Neuronal stem cell (in vitro differentiated cells): ENCODE results near the gene PLET1.

Experiments
- DNase-seq: peaks from one replicate; pipeline ENCODE4 v3.0.0-alpha.2; 2013; ENCODE audit warnings: low spot score
- H2AFZ ChIP-seq: one replicate; pipeline ENCODE4 v1.6.1; 2013; ENCODE audit warnings: mild to moderate bottlenecking, low read length, inconsistent platforms
- H2AK5ac ChIP-seq: 2 replicates; pipeline ENCODE4 v1.6.1; 2013; ENCODE audit warnings: low read depth, mild to moderate bottlenecking, inconsistent platforms, low read length, moderate library complexity, mixed read lengths
- H2BK120ac ChIP-seq: 2 replicates; pipeline ENCODE4 v1.6.1; 2013; ENCODE audit warnings: low read depth, mild to moderate bottlenecking, inconsistent platforms, low read length, moderate library complexity, mixed read lengths
- H2BK12ac ChIP-seq: one replicate; pipeline ENCODE4 v1.6.1; 2013; ENCODE audit warnings: low read length, inconsistent platforms
- H2BK15ac ChIP-seq: 2 replicates; pipeline ENCODE4 v1.6.1; 2013; ENCODE audit warnings: mild to moderate bottlenecking, low read length, inconsistent platforms, mixed read lengths
- H2BK5ac ChIP-seq: one replicate; pipeline ENCODE4 v1.6.1; 2013; ENCODE audit warnings: inconsistent platforms, mild to moderate bottlenecking, low read length, moderate library complexity
- H3K14ac ChIP-seq: one replicate; pipeline ENCODE4 v1.6.1; 2013; ENCODE audit warnings: low read length, inconsistent platforms
- H3K18ac ChIP-seq: 2 replicates; pipeline ENCODE4 v1.6.1; 2013; ENCODE audit warnings: low read length, inconsistent platforms
- H3K23ac ChIP-seq: 2 replicates; pipeline ENCODE4 v1.6.1; 2013; ENCODE audit warnings: low read depth, mild to moderate bottlenecking, mixed read lengths, low read length, inconsistent platforms; ENCODE audit not compliant: poor library complexity
- H3K27ac ChIP-seq: replicated peaks from 3 replicates; pipeline ENCODE4 v1.5.1; 2013; ENCODE audit warnings: low read length, inconsistent platforms
- H3K27me3 ChIP-seq, 3 experiments: 2 replicates each; pipeline ENCODE4 v1.6.1; 2013; ENCODE audit warnings: low read length in 3 of 3, mild to moderate bottlenecking in 2 of 3, inconsistent platforms in 1 of 3, low read depth in 1 of 3, mixed read lengths in 1 of 3, moderate library complexity in 1 of 3; ENCODE audit not compliant: control insufficient read depth in 3 of 3, insufficient read depth in 3 of 3
- H3K36me3 ChIP-seq, 2 donors: replicated peaks in 1 of 2; 2 replicates each; pipeline ENCODE4 v1.6.1; 2013; ENCODE audit warnings: low read length in 2 of 2; ENCODE audit not compliant: control insufficient read depth in 2 of 2, insufficient read depth in 2 of 2
- H3K4ac ChIP-seq: 2 replicates; pipeline ENCODE4 v1.6.1; 2013; ENCODE audit warnings: inconsistent platforms, mild to moderate bottlenecking, low read length, moderate library complexity
- H3K4me1 ChIP-seq, 2 donors: 1 replicate in 1 of 2; 2 replicates in 1 of 2; pipeline ENCODE4 v1.6.1; 2013; ENCODE audit warnings: low read length in 2 of 2, low read depth in 1 of 2; ENCODE audit not compliant: control insufficient read depth in 2 of 2, insufficient read depth in 1 of 2
- H3K4me2 ChIP-seq: one replicate; pipeline ENCODE4 v1.6.1; 2013; ENCODE audit warnings: mild to moderate bottlenecking, low read length, inconsistent platforms; ENCODE audit not compliant: insufficient read depth, poor library complexity, severe bottlenecking
- H3K4me3 ChIP-seq, 2 donors: 2 replicates each; pipeline ENCODE4 v1.5.1; 2013; ENCODE audit warnings: low read length in 2 of 2, mild to moderate bottlenecking in 2 of 2, inconsistent platforms in 1 of 2, moderate library complexity in 1 of 2
- H3K79me1 ChIP-seq: one replicate; pipeline ENCODE4 v1.6.1; 2013; ENCODE audit warnings: low read depth, mild to moderate bottlenecking, inconsistent platforms, low read length, moderate library complexity
- H3K9ac ChIP-seq: one replicate; pipeline ENCODE4 v1.6.1; 2013; ENCODE audit warnings: mild to moderate bottlenecking, low read depth, low read length, inconsistent platforms; ENCODE audit not compliant: poor library complexity
- H3K9me3 ChIP-seq, 2 donors: replicated peaks in 1 of 2; 2 replicates each; pipeline versions ENCODE3 to v1.6.1; 2013; ENCODE audit warnings: low read length in 2 of 2, mild to moderate bottlenecking in 2 of 2, inconsistent platforms in 1 of 2, low read depth in 1 of 2, mixed read lengths in 1 of 2, moderate library complexity in 1 of 2; ENCODE audit not compliant: control insufficient read depth in 2 of 2, insufficient read depth in 1 of 2
- H4K8ac ChIP-seq: one replicate; pipeline ENCODE4 v1.6.1; 2013; ENCODE audit warnings: low read depth, mild to moderate bottlenecking, inconsistent platforms, low read length, moderate library complexity
- H4K91ac ChIP-seq: one replicate; pipeline ENCODE4 v1.6.1; 2013; ENCODE audit warnings: low read length, low read depth, mild to moderate bottlenecking, inconsistent platforms; ENCODE audit not compliant: poor library complexity
- WGBS, 2 donors: extraction: QIAGEN DNeasy Blood & Tissue Kit; methylation state at CpG; one replicate each; pipeline ENCODE4 v1.1.7; 2013; ENCODE audit warnings: missing lambda C conversion rate in 2 of 2, mixed read lengths in 1 of 2; ENCODE audit not compliant: insufficient read length in 2 of 2, insufficient replicate concordance in 1 of 2; ENCODE audit errors: extremely low coverage in 2 of 2; 5-methylcytosine and 5-hydroxymethylcytosine counted together

The PLET1 gene

GRCh38 chr11:112247201-112247600 lies 13.5 kb downstream of the PLET1 start:
- Histone ChIP-seq H2BK5ac (no peak overlapping the region), H2AK5ac (no peak overlapping the region), H2AFZ (no peak overlapping the region), H3K4me3 (no peak overlapping the region), H2BK120ac (no peak overlapping the region), H3K27me3 (no peaks in the 10 kb centered on the region), H3K36me3 (peaks cover 0 to 4% of the 10 kb centered on the region in 2 donors), H3K9ac (no peak overlapping the region), H2BK15ac (no peak overlapping the region), H3K4me1 (no peaks in the 10 kb centered on the region), H3K4me2 (no peak overlapping the region), H3K9me3 (peaks cover 0 to 4% of the 10 kb centered on the region in 2 donors), H3K79me1 (no peaks in the 10 kb centered on the region), H3K23ac (no peak overlapping the region), H2BK12ac (no peak overlapping the region), H3K18ac (no peak overlapping the region), H4K8ac (no peak overlapping the region), H4K91ac (no peak overlapping the region), H3K4ac (no peak overlapping the region), H3K27ac (no peak overlapping the region), H3K14ac (no peak overlapping the region)
- DNase-seq = no peak
- no CpG with 5 or more reads among the region's 4 CpGs for WGBS, 2 donors

- Histone ChIP-seq H2BK12ac (no peak overlapping the region), H3K9me3 (peaks cover 0 to 2% of the 10 kb centered on the region in 2 donors), H4K8ac (no peak overlapping the region), H3K4me1 (no peaks in the 10 kb centered on the region), H3K18ac (no peak overlapping the region), H3K23ac (no peak overlapping the region), H2AK5ac (no peak overlapping the region), H4K91ac (no peak overlapping the region), H3K9ac (no peak overlapping the region), H3K4ac (no peak overlapping the region), H2BK5ac (no peak overlapping the region), H3K36me3 (peaks cover 10 to 28% of the 10 kb centered on the region in 2 donors), H3K4me3 (no peak overlapping the region), H3K27ac (no peak overlapping the region), H2BK120ac (no peak overlapping the region), H3K79me1 (no peaks in the 10 kb centered on the region), H2BK15ac (no peak overlapping the region), H2AFZ (no peak overlapping the region), H3K27me3 (no peaks in the 10 kb centered on the region), H3K4me2 (no peak overlapping the region), H3K14ac (no peak overlapping the region)
- WGBS, 2 donors = no CpG with 5 or more reads among the region's 3 CpGs
- DNase-seq = no peak
Observed at GRCh38 chr11:112241486-112241885, 19.2 kb downstream of the PLET1 start.

GRCh38 chr11:112238041-112238440 lies 22.6 kb downstream of the PLET1 start:
- H2BK120ac ChIP-seq = no peak overlapping the region
- H2BK12ac ChIP-seq = no peak overlapping the region
- no peak overlapping the region for H3K4me2 ChIP-seq
- H4K8ac ChIP-seq = no peak overlapping the region
- H3K4me3 ChIP-seq = no peak overlapping the region
- H3K18ac ChIP-seq = no peak overlapping the region
- H3K9me3 ChIP-seq = no peaks in the 10 kb centered on the region
- peaks cover 14 to 52% of the 10 kb centered on the region in 2 donors for H3K36me3 ChIP-seq
- no peaks in the 10 kb centered on the region for H3K27me3 ChIP-seq
- H3K4me1 ChIP-seq = no peaks in the 10 kb centered on the region
- no CpG with 5 or more reads among the region's 3 CpGs for WGBS, 2 donors
- H4K91ac ChIP-seq = no peak overlapping the region
- no peak overlapping the region for H3K14ac ChIP-seq
- no peak overlapping the region for H3K23ac ChIP-seq
- no peak overlapping the region for H2AK5ac ChIP-seq
- DNase-seq = no peak
- no peak overlapping the region for H2AFZ ChIP-seq
- no peak overlapping the region for H3K4ac ChIP-seq
- no peak overlapping the region for H3K27ac ChIP-seq
- no peak overlapping the region for H2BK5ac ChIP-seq
- no peaks in the 10 kb centered on the region for H3K79me1 ChIP-seq
- no peak overlapping the region for H2BK15ac ChIP-seq
- H3K9ac ChIP-seq = no peak overlapping the region

GRCh38 chr11:112237451-112237850 lies 23.2 kb downstream of the PLET1 start:
- Histone ChIP-seq H4K91ac (no peak overlapping the region), H3K4ac (no peak overlapping the region), H3K14ac (no peak overlapping the region), H3K4me2 (no peak overlapping the region), H3K79me1 (no peaks in the 10 kb centered on the region), H3K4me3 (no peak overlapping the region), H4K8ac (no peak overlapping the region), H3K4me1 (no peaks in the 10 kb centered on the region), H2BK15ac (no peak overlapping the region), H3K27ac (no peak overlapping the region), H3K36me3 (peaks cover 14 to 57% of the 10 kb centered on the region in 2 donors), H2AK5ac (no peak overlapping the region), H3K27me3 (no peaks in the 10 kb centered on the region), H3K23ac (no peak overlapping the region), H2BK5ac (no peak overlapping the region), H3K18ac (no peak overlapping the region), H3K9ac (no peak overlapping the region), H2BK120ac (no peak overlapping the region), H2BK12ac (no peak overlapping the region), H2AFZ (no peak overlapping the region), H3K9me3 (no peaks in the 10 kb centered on the region)
- no peak for DNase-seq
- WGBS, 2 donors = no CpG with 5 or more reads among the region's 4 CpGs
